CD4-positive, alpha-beta T cell (primary cell): ENCODE measurements around the gene DHODH. TPM values are rescaled to one million over a fixed set of nuclear protein-coding genes. Genes with fewer than 3 reads are reported as not detected.

Experiments
- ATAC-seq: fragments of 200-7000 bp; cut with Tn5 transposase; one replicate; pipeline ENCODE4 v1.10.0; 2022; ENCODE audit warnings: mild to moderate bottlenecking; ENCODE audit not compliant: poor library complexity
- CTCF ChIA-PET: fragments of 350-600 bp; sonication (Branson Sonifier 250); formaldehyde crosslinking; loops from one replicate; lab custom pipeline; 2021; ENCODE audit warnings: antibody characterized with exemption, inconsistent platforms; lab: Charles Lee
- POLR2A ChIA-PET: fragments of 350-600 bp; sonication (Branson Sonifier 250); formaldehyde crosslinking; loops from one replicate; lab custom pipeline; 2021; ENCODE audit warnings: antibody characterized with exemption, inconsistent platforms; lab: Charles Lee
- DNase-seq, 14 experiments: peaks; one replicate each; pipeline ENCODE4 v3.0.0-alpha.2; 2013 to 2020; ENCODE audit warnings: mixed read lengths in 2 of 14
- H3K27ac ChIP-seq, 2 donors: one replicate each; pipeline versions ENCODE4 v1.5.1 to v1.7.0; 2013; ENCODE audit warnings: low read length in 2 of 2, low read depth in 1 of 2, mild to moderate bottlenecking in 1 of 2
- H3K27me3 ChIP-seq, 2 experiments: 1 replicate in 1 of 2; 2 replicates in 1 of 2; pipeline versions ENCODE4 v1.6.1 to v1.7.0; 2013; ENCODE audit warnings: low read length in 2 of 2, control low read depth in 1 of 2, mild to moderate bottlenecking in 1 of 2, moderate library complexity in 1 of 2; ENCODE audit not compliant: insufficient read depth in 2 of 2, control insufficient read depth in 1 of 2
- H3K36me3 ChIP-seq: one replicate; pipeline ENCODE4 v1.6.1; 2013; ENCODE audit warnings: low read length, control low read depth; ENCODE audit not compliant: insufficient read depth
- H3K4me1 ChIP-seq: one replicate; pipeline ENCODE4 v1.6.1; 2013; ENCODE audit warnings: low read length, control low read depth; ENCODE audit not compliant: insufficient read depth
- H3K4me3 ChIP-seq: one replicate; pipeline ENCODE4 v1.5.1; 2013; ENCODE audit warnings: mild to moderate bottlenecking, low read length, moderate library complexity
- H3K9me3 ChIP-seq, 2 experiments: 1 replicate in 1 of 2; 2 replicates in 1 of 2; pipeline versions ENCODE4 v1.6.1 to v1.7.0; 2013; ENCODE audit warnings: low read length in 2 of 2, mild to moderate bottlenecking in 2 of 2, control low read depth in 1 of 2, moderate library complexity in 1 of 2; ENCODE audit not compliant: control insufficient read depth in 1 of 2, insufficient read depth in 1 of 2
- H3K27ac Mint-ChIP-seq: one replicate; pipeline ENCODE4 v1.8.0; 2020; ENCODE audit warnings: mixed read lengths
- H3K27me3 Mint-ChIP-seq: one replicate; pipeline ENCODE4 v1.8.0; 2021; ENCODE audit warnings: mixed read lengths
- H3K36me3 Mint-ChIP-seq: one replicate; pipeline ENCODE4 v1.8.0; 2021; ENCODE audit warnings: low read depth, mixed read lengths
- H3K4me1 Mint-ChIP-seq: one replicate; pipeline ENCODE4 v1.8.0; 2021; ENCODE audit warnings: low read depth, mixed read lengths
- H3K4me3 Mint-ChIP-seq: one replicate; pipeline ENCODE4 v1.8.0; 2020; ENCODE audit warnings: mild to moderate bottlenecking, mixed read lengths
- H3K9me3 Mint-ChIP-seq: one replicate; pipeline ENCODE4 v1.8.0; 2020; ENCODE audit warnings: mixed read lengths
- CTCF ChIP-seq: fragments of 200-600 bp; IDR thresholded peaks from one replicate; pipeline ENCODE4 v1.8.0; 2022; ENCODE audit warnings: antibody characterized with exemption, mild to moderate bottlenecking
- intact Hi-C, 2 experiments: fragments of 100-400 bp; cut with DNase I in 1 of 2; cut with micrococcal nuclease in 1 of 2; formaldehyde crosslinking; loops; one replicate each; pipeline versions ENCODE4 v1.15.1 to v1.9.0; 2023 to 2025; cut with DNase I, micrococcal nuclease
- total RNA-seq, 174 experiments: library from RNA in 2 of 174; stranded (reverse) in 2 of 174; gene quantifications; one replicate each; pipeline ENCODE4 v1.2.3 and lab custom pipeline; 2021 to 2026

The DHODH gene
- total RNA-seq, 2 experiments from 2014 or later = 2.5 to 2.7 TPM

- Mint-ChIP-seq H3K4me1 (no peaks in the 10 kb centered on the region), H3K36me3 (peaks cover 23% of the 10 kb centered on the region)
Measured at GRCh38 chr16:72033437-72033836, 24.9 kb downstream of the DHODH start.

GRCh38 chr16:72036098-72036497 lies 27.6 kb downstream of the DHODH start:
- Histone ChIP-seq H3K4me1 (no peaks in the 10 kb centered on the region), H3K4me3 (no peak overlapping the region), H3K27ac (no peak overlapping the region), H3K36me3 (no peaks in the 10 kb centered on the region), H3K9me3 (no peaks in the 10 kb centered on the region), H3K27me3 (no peaks in the 10 kb centered on the region)
- H3K36me3 Mint-ChIP-seq = peaks cover 22% of the 10 kb centered on the region
- no peaks in the 10 kb centered on the region for H3K4me1 Mint-ChIP-seq
- DNase-seq (no peak), ATAC-seq (no peak)
- no peak overlapping the region for H3K27ac Mint-ChIP-seq
- ChIA-PET CTCF (no interaction called here), POLR2A (no interaction called here)
- H3K27me3 Mint-ChIP-seq = no peaks in the 10 kb centered on the region
- TF ChIP-seq CTCF = no peak
- no peaks in the 10 kb centered on the region for H3K9me3 Mint-ChIP-seq
- no peak overlapping the region for H3K4me3 Mint-ChIP-seq
- intact Hi-C loops = no loop called here

More at GRCh38 chr16:72033437-72033836, 24.9 kb downstream of the DHODH start:
- DNase-seq = no peak
- Mint-ChIP-seq H3K27ac (no peak overlapping the region), H3K27me3 (no peaks in the 10 kb centered on the region), H3K4me3 (no peak overlapping the region), H3K9me3 (no peaks in the 10 kb centered on the region)
- no peaks in the 10 kb centered on the region for H3K9me3 ChIP-seq
- no peaks in the 10 kb centered on the region for H3K36me3 ChIP-seq
- intact Hi-C loops = no loop called here
- no peak for ATAC-seq
- H3K4me1 ChIP-seq = no peaks in the 10 kb centered on the region
- POLR2A ChIA-PET = no interaction called here
- H3K27me3 ChIP-seq = no peaks in the 10 kb centered on the region
- H3K27ac ChIP-seq = no peak overlapping the region
- CTCF ChIA-PET = no interaction called here
- TF ChIP-seq CTCF = no peak
- no peak overlapping the region for H3K4me3 ChIP-seq

GRCh38 chr16:72042157-72042660 lies 33.7 kb downstream of the DHODH start:
- POLR2A ChIA-PET = no interaction called here
- CTCF ChIA-PET = no interaction called here
- no peaks in the 10 kb centered on the region for H3K4me1 Mint-ChIP-seq
- peaks cover 10% of the 10 kb centered on the region for H3K36me3 ChIP-seq
- DNase-seq = no peak
- H3K4me1 ChIP-seq = no peaks in the 10 kb centered on the region
- intact Hi-C loops = no loop called here
- H3K9me3 ChIP-seq = no peaks in the 10 kb centered on the region
- H3K27ac ChIP-seq = no peak overlapping the region
- H3K27ac Mint-ChIP-seq = no peak overlapping the region
- no peak overlapping the region for H3K4me3 Mint-ChIP-seq
- no peaks in the 10 kb centered on the region for H3K27me3 ChIP-seq
- TF ChIP-seq CTCF = no peak
- no peak for ATAC-seq
- no peak overlapping the region for H3K4me3 ChIP-seq
- no peaks in the 10 kb centered on the region for H3K27me3 Mint-ChIP-seq
- H3K9me3 Mint-ChIP-seq = no peaks in the 10 kb centered on the region
- H3K36me3 Mint-ChIP-seq = peaks cover 41% of the 10 kb centered on the region
